HCT116 (cell line): ENCODE results near the gene RCOR1. TPM values are rescaled to one million over a fixed set of nuclear protein-coding genes. Genes with fewer than 3 reads are reported as not detected.

Experiments
- ATAC-seq: fragments of 200-7000 bp; cut with Tn5 transposase; 2 replicates; pipeline ENCODE4 v1.9.1; 2020; ENCODE audit warnings: mild to moderate bottlenecking, moderate library complexity
- BruUV-seq: library from RNA; stranded (reverse); fragments of 400-500 nt; replicated peaks from 2 replicates; lab custom pipeline; 2021; lab: Mats Ljungman, UMichigan
- CTCF ChIA-PET: fragments of 300-600 bp; sonication (Branson Sonifier 250); formaldehyde crosslinking; loops from one replicate; lab custom pipeline; 2021; ENCODE audit warnings: antibody characterized with exemption; lab: Charles Lee
- POLR2A ChIA-PET: fragments of 300-600, 350-600 bp; sonication (Branson Sonifier 250); formaldehyde crosslinking; loops from one replicate; lab custom pipeline; 2021; ENCODE audit warnings: antibody characterized with exemption; lab: Charles Lee
- RAD21 ChIA-PET, 2 experiments: fragments of 300-600 bp; sonication (Branson Sonifier 250); formaldehyde crosslinking; loops; one replicate each; lab custom pipeline; 2023; ENCODE audit warnings: low total read pairs in 2 of 2; ENCODE audit not compliant: uncharacterized antibody in 2 of 2, unreplicated experiment in 2 of 2, low non-redundant PET in 1 of 2; lab: Charles Lee
- DNase-seq: peaks from one replicate; pipeline ENCODE4 v3.0.0-alpha.2; 2010; ENCODE audit warnings: low read depth, low spot score
- H2AFZ ChIP-seq: fragments of 200-600 bp; shearing (Covaris generic), sonication (generic); 2 replicates; pipeline ENCODE4 v1.6.1; 2017; ENCODE audit warnings: low read depth, mixed run types, mixed read lengths, antibody characterized with exemption, low read length; ENCODE audit not compliant: poor library complexity, severe bottlenecking
- H3K27ac ChIP-seq: 2 replicates; pipeline ENCODE4 v1.5.1; 2012; ENCODE audit warnings: low read depth, low read length
- H3K27me3 ChIP-seq: fragments of 200-600 bp; sonication (generic); 2 replicates; pipeline ENCODE4 v1.6.1; 2016; ENCODE audit warnings: mixed run types, low read length, mixed read lengths; ENCODE audit not compliant: insufficient read depth
- H3K36me3 ChIP-seq, 2 experiments: fragments of 200-500 bp in 1 of 2; fragments of 200-600 bp in 1 of 2; sonication (Bioruptor generic) in 1 of 2; sonication (generic) in 1 of 2; 2 replicates each; pipeline versions ENCODE4 v1.5.1 to v1.6.1; 2014 to 2016; ENCODE audit warnings: low read length in 2 of 2, inconsistent platforms in 1 of 2, mixed read lengths in 1 of 2, mixed run types in 1 of 2; ENCODE audit not compliant: insufficient read depth in 2 of 2, control insufficient read depth in 1 of 2
- H3K4me1 ChIP-seq, 2 experiments: fragments of 200-600 bp in 1 of 2; sonication (generic) in 1 of 2; 2 replicates each; pipeline versions ENCODE4 v1.5.1 to v1.6.1; 2012 to 2017; ENCODE audit warnings: low read length in 2 of 2, inconsistent platforms in 1 of 2, mild to moderate bottlenecking in 1 of 2, mixed read lengths in 1 of 2, mixed run types in 1 of 2, moderate library complexity in 1 of 2; ENCODE audit not compliant: insufficient read depth in 2 of 2, control insufficient read depth in 1 of 2
- H3K4me2 ChIP-seq: fragments of 200-600 bp; sonication (generic); 2 replicates; pipeline ENCODE4 v1.6.1; 2017; ENCODE audit warnings: mixed run types, low read length, mixed read lengths
- H3K4me3 ChIP-seq, 2 experiments: fragments of 200-600 bp in 1 of 2; sonication (generic) in 1 of 2; replicated peaks in 1 of 2; 2 replicates each; pipeline ENCODE4 v1.5.1; 2011 to 2016; ENCODE audit warnings: low read length in 2 of 2, control low read depth in 1 of 2, low read depth in 1 of 2, mild to moderate bottlenecking in 1 of 2, mixed read lengths in 1 of 2, mixed run types in 1 of 2
- H3K79me2 ChIP-seq: fragments of 200-600 bp; sonication (generic); 2 replicates; pipeline ENCODE4 v1.6.1; 2017; ENCODE audit warnings: mild to moderate bottlenecking, mixed run types, low read length, moderate library complexity, mixed read lengths; ENCODE audit not compliant: insufficient read depth
- H3K9ac ChIP-seq: fragments of 200-600 bp; sonication (generic); 2 replicates; pipeline ENCODE4 v1.6.1; 2016; ENCODE audit warnings: low read length, mixed read lengths
- H3K9me2 ChIP-seq: fragments of 200-600 bp; sonication (generic), shearing (Covaris generic); 2 replicates; pipeline ENCODE4 v1.6.1; 2017; ENCODE audit warnings: mixed run types, mild to moderate bottlenecking, moderate library complexity; ENCODE audit not compliant: insufficient read depth
- H3K9me3 ChIP-seq, 2 experiments: fragments of 200-500 bp in 1 of 2; fragments of 200-600 bp in 1 of 2; sonication (Bioruptor generic) in 1 of 2; sonication (generic) in 1 of 2; 2 replicates each; pipeline ENCODE4 v1.6.1; 2014 to 2017; ENCODE audit warnings: low read length in 2 of 2, mixed read lengths in 2 of 2, inconsistent platforms in 1 of 2, low read depth in 1 of 2, mild to moderate bottlenecking in 1 of 2, mixed run types in 1 of 2, moderate library complexity in 1 of 2; ENCODE audit not compliant: control insufficient read depth in 1 of 2, insufficient read depth in 1 of 2
- H4K20me1 ChIP-seq: fragments of 200-600 bp; sonication (generic), shearing (Covaris generic); 2 replicates; pipeline ENCODE4 v1.6.1; 2017; ENCODE audit warnings: mixed run types, mild to moderate bottlenecking, moderate library complexity; ENCODE audit not compliant: insufficient read depth
- ATF3 ChIP-seq: IDR thresholded peaks from 2 replicates; pipeline ENCODE4 v1.6.1; 2012
- CBX3 ChIP-seq: IDR thresholded peaks from 2 replicates; pipeline ENCODE4 v1.6.1; 2012; ENCODE audit warnings: low read depth
- EGR1 ChIP-seq: IDR thresholded peaks from 2 replicates; pipeline ENCODE4 v1.6.1; 2012; ENCODE audit warnings: low read depth
- ELF1 ChIP-seq: IDR thresholded peaks from 2 replicates; pipeline ENCODE4 v1.6.1; 2012; ENCODE audit warnings: low read depth, borderline replicate concordance
- EZH2 ChIP-seq: fragments of 200-600 bp; sonication (generic); IDR thresholded peaks from 2 replicates; pipeline ENCODE4 v1.6.1; 2017; ENCODE audit warnings: antibody characterized with exemption, mixed run types
- RAD21 ChIP-seq: IDR thresholded peaks from 2 replicates; pipeline ENCODE4 v1.6.1; 2012; ENCODE audit warnings: low read depth, mild to moderate bottlenecking
- SIN3A ChIP-seq: IDR thresholded peaks from 2 replicates; pipeline ENCODE4 v1.6.1; 2012; ENCODE audit warnings: low read depth
- TCF7L2 ChIP-seq: IDR thresholded peaks from 2 replicates; pipeline ENCODE4 v1.7.0; 2011; ENCODE audit warnings: borderline replicate concordance, inconsistent platforms; ENCODE audit not compliant: insufficient read depth, insufficient read length; ENCODE audit errors: extremely low read depth
- ZFX ChIP-seq: fragments of 450-650 bp; IDR thresholded peaks from 2 replicates; pipeline ENCODE4 v1.6.1; 2017
- intact Hi-C: fragments of 100-400 bp; cut with micrococcal nuclease; formaldehyde crosslinking; loops from 2 replicates; pipeline ENCODE4 v1.10.0; 2022
- total RNA-seq: library from RNA; stranded (reverse); gene quantifications from one replicate; pipeline ENCODE4 v1.2.1, GENCODE V29; 2021; ENCODE audit not compliant: unreplicated experiment

Gene RCOR1
- total RNA-seq, 1 experiment from 2014 or later = 30.7 TPM

GRCh38 chr14:102579696-102580549 lies 12.5 kb upstream of the RCOR1 start:
- Histone ChIP-seq H3K9me3 (no peaks in the 10 kb centered on the region), H3K4me1 (peaks cover 5 to 20% of the 10 kb centered on the region in 2 experiments), H3K4me3 (no peak overlapping the region), H3K9ac (peak overlapping the region; percentile 12; the same call in 1 of the 2 replicates), H4K20me1 (no peaks in the 10 kb centered on the region), H3K9me2 (no peaks in the 10 kb centered on the region), H3K27ac (no peak overlapping the region), H2AFZ (peak overlapping the region; percentile 51), H3K36me3 (no peaks in the 10 kb centered on the region), H3K79me2 (no peaks in the 10 kb centered on the region), H3K4me2 (peak overlapping the region; percentile 49), H3K27me3 (no peaks in the 10 kb centered on the region)
- ChIA-PET RAD21 (no interaction called here), POLR2A (no interaction called here), CTCF (no interaction called here)
- no peak for TF ChIP-seq TCF7L2
- TF ChIP-seq RAD21 = no peak
- TF ChIP-seq EZH2 = no peak
- TF ChIP-seq SIN3A = no peak
- no TSS peak for BruUV-seq
- ATAC-seq = peak; percentile 54
- no peak for DNase-seq
- intact Hi-C loops = no loop called here

GRCh38 chr14:102580550-102581110 lies 11.8 kb upstream of the RCOR1 start:
- Histone ChIP-seq H3K4me3 (no peak overlapping the region), H2AFZ (no peak overlapping the region), H3K9me3 (no peaks in the 10 kb centered on the region), H3K9me2 (no peaks in the 10 kb centered on the region), H3K4me2 (peak overlapping the region; percentile 49), H3K36me3 (no peaks in the 10 kb centered on the region), H3K9ac (peak overlapping the region; percentile 12; the same call in 1 of the 2 replicates), H3K79me2 (no peaks in the 10 kb centered on the region), H3K4me1 (peaks cover 11 to 25% of the 10 kb centered on the region in 2 experiments), H3K27ac (no peak overlapping the region), H4K20me1 (no peaks in the 10 kb centered on the region), H3K27me3 (no peaks in the 10 kb centered on the region)
- intact Hi-C loops = no loop called here
- DNase-seq = no peak
- POLR2A ChIA-PET = no interaction called here
- RAD21 ChIA-PET = no interaction called here
- BruUV-seq = no TSS peak
- peak; percentile 63 for ATAC-seq
- no peak for TF ChIP-seq ATF3
- peak; percentile 39 for TF ChIP-seq RAD21
- no peak for TF ChIP-seq ZFX
- TF ChIP-seq EGR1 = no peak
- TF ChIP-seq ELF1 = no peak
- TF ChIP-seq CBX3 = no peak
- CTCF ChIA-PET = no interaction called here
